Globus pallidus (tissue), 1 donor: ENCODE results near the gene MARVELD3.
"Not testable (repeated sequence)": the region's sequence is repeated elsewhere in the genome, so short reads cannot be mapped to it uniquely, and the experiment has no call there.

ENCODE experiments used
- DNase-seq: peaks from one replicate; pipeline ENCODE4 v3.0.0-alpha.2; 2015; ENCODE audit warnings: low spot score

Gene MARVELD3

DNA sequence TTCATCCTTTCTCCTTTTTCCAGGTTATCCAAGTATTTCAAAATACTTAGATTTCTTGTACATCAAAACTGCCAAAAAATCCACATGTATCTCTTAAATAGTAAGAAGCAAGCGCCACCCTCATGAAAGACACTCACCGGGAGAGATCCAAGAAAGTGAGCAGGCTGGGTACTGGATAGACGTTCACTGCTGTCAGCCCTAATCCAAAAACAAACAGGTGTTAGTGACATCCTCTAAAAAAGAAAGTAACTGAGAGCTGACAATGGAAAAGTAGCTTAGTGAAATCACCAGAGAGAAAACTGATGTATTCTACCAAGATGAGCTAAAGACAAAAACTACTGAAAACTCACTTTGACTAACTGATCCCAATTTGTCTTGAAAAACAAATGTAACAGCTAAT lies 46.1 kb downstream of the MARVELD3 start:
- no peak for DNase-seq

DNA sequence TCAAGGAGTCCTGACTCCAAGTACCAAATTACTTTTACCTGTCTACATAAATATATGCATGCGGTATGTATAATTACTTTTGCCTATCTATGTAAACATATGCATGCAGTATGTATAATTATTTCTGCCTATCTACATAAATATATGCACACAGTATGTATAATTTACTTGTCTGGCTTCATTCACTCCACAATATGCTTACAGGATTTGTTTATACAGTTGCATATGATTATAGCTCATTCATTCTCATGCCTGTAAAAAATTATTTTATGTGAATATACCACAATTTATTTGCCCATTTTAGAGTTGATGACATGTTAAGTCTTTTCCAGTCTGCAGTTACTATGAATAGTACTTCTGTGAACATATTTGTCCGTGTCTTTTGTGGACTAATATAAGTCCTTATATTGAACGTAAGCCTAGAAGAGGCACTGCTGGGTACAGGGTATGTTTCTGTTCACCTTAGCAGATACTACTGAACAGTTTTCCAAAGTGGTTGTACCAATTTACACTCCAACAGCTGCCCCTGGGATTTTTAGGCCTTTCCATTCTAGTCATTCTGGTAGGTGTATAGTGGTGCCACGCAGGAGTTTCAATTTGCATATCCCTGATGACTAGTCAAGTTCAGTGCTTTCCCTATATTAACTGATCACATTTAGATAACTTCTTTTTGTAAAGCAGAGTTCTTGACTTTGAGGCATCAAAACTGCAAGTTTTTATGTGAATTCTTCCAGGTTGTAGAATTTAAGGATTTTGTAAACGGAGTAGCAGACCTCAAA lies 47.0 kb downstream of the MARVELD3 start:
- DNase-seq = no peak

DNA sequence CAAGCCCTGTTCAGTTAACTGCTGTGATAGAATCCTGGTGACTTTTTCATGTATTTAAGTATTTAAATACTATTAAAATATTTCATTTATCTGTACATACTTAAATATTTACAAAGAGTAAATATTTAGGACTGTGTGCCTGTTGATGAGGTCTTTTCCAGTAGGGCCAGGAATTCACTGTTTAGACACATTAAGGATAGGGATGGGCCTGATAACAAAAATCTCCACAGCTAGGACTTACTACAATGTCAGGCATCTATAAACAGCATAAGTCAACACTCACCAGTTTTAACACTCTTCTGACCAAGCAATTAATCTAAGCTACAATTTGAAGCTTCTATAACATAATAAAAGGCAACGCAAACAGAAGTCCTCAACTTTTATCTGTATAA lies 47.6 kb downstream of the MARVELD3 start:
- no peak for DNase-seq

DNA sequence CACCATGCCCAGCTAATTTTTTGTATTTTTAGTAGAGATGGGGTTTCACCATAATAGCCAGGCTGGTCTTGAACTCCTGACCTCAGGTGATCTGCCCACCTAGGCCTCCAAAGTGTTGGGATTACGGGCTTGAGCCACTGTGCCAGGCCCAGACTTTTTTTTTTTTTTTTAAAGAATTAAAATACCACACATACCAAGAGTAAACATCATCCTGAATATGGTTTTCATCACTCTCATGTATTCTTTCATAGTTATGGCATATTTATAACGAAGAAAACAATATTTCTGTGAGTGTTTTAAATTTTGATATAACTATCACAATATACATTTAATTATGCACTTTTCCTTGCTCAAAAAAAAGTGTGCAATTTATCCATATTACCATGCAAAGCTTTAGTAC lies 48.2 kb downstream of the MARVELD3 start:
- no peak for DNase-seq

DNA sequence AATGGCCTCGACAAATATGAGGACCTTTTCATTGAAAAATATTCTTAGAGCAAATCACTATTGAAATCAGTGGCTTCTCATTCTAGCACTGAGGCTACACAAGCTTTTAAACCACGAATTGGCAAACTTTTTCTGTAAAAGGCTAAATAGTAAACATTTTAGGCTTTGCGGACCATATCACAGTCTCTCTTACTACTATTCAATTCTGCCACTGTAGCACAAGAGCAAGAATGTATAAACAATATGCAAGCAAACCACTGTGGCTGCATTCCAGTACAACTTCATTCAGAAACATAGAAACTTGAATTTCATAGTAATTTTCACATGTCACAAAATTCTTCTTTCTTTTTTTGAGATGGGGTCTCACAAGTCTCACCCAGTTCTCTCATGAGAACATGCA lies 49.4 kb downstream of the MARVELD3 start:
- DNase-seq = no peak

DNA sequence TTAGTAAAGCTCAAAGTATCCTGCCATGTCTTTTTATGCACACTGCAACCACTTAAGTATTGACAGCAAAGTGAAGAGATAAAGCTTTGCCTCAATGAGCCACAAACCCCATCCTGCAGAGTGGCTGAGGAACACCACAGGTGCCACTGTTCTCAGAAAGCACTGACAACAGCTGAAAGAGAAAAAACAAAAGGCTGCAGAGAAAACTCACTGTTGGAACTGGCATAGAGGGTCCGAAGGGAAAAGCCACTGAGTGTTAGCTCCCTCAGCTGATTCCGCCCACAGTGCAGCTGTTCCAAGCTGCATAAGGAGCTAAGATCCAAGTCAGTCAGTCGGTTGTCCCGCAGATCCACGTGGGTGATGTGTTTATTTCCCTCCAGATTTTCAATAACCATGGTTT lies 50.3 kb downstream of the MARVELD3 start:
- no peak for DNase-seq

DNA sequence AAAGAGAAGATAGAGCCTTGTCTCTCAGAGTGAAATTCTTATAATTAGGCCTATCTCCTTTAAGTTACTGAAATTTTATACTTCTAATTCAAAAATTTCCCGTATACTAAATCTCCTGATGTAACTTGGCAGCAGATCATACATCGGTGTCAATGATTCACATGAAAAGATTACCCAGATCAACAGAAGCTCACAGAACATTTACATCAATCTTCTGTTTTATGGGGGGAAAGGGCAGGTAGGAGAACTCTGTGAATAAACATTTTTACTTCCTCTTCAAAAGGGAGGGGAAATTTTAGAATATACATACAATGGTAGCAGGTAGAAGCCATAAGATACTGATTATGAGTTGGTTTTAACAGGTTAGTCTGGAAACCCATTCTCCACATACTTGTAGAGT lies 55.4 kb downstream of the MARVELD3 start:
- DNase-seq = no peak

DNA sequence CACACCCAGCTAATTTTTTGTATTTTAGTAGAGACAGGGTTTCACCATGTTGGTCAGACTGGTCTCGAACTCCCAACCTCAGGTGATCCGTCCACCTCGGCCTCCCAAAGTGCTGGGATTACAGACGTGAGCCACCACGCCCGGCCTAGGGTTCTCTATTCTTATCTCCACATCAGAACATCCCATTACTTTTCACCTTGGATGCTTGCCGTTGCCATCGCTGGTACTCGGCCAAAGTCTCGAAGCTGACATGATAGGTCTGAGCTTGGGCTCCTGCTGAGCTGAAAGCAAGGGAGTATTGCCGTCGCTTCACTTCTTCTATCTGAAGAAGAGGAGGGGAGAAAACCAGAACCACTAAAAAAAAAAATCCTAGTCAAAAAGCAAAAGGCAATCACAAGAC lies 58.3 kb downstream of the MARVELD3 start:
- DNase-seq = not testable (repeated sequence)
